ENCODE data around the gene DPP9. TPM values are rescaled to one million over a fixed set of nuclear protein-coding genes. Genes with fewer than 3 reads are reported as not detected.
"Not testable (repeated sequence)": the region's sequence is repeated elsewhere in the genome, so short reads cannot be mapped to it uniquely, and the experiment has no call there.

DPP9 gene
- total and polyA plus RNA-seq, 2 of the 8 experiments (the other 6 are each of a cell fraction or from before 2014, with no cell fraction given), result 11.6 to 40.7 TPM

- TF ChIP-seq CTCF (IDR thresholded peaks at IDR 0.05; ENCODE audit: control extremely low read depth in 1 of 3, insufficient read depth in 1 of 3, low read depth in 1 of 3, low read length in 3 of 3), result no peak
- no peak for TF ChIP-seq NRF1 (IDR thresholded peaks at IDR 0.05; ENCODE audit: low read depth, low read length)
- no peak for TF ChIP-seq POLR2AphosphoS5 (IDR thresholded peaks at IDR 0.05; ENCODE audit: low read depth, low read length)
- TF ChIP-seq SAP30 (IDR thresholded peaks at IDR 0.05; ENCODE audit: insufficient read depth, insufficient replicate concordance, low read length), result no peak
- TF ChIP-seq MAFK (IDR thresholded peaks at IDR 0.05; ENCODE audit: low read depth, low read length), result no peak
- TF ChIP-seq TEAD4 (IDR thresholded peaks at IDR 0.05; ENCODE audit: low read depth, low read length), result no peak
These were observed 22.3 kb upstream of the DPP9 start (continued) for GRCh38 chr19:4745986-4746385.

- H2AFZ ChIP-seq (ENCODE audit: low read length); H3K79me2 ChIP-seq (ENCODE audit: control insufficient read depth in 1 of 2, insufficient read depth in 2 of 2, low read length in 2 of 2); H4K91ac ChIP-seq (replicated peaks; ENCODE audit: insufficient read length, low read length); DNase-seq (ENCODE audit: low read depth in 1 of 2, low spot score in 2 of 2); H3K27me3 ChIP-seq (replicated peaks in 1 of 4; ENCODE audit: control insufficient read depth in 3 of 4, extremely low read depth in 1 of 4, insufficient read depth in 3 of 4, low read length in 3 of 4); H4K8ac ChIP-seq (ENCODE audit: extremely low read depth, insufficient read depth, low read length); H3K9me3 ChIP-seq (ENCODE audit: insufficient read depth in 2 of 2, low read depth in 1 of 2, low read length in 1 of 2); H3K23me2 ChIP-seq (ENCODE audit: low read depth, low read length); H2AK5ac ChIP-seq (ENCODE audit: low read depth, low read length); H3K23ac ChIP-seq (ENCODE audit: insufficient read length); H3K18ac ChIP-seq (ENCODE audit: extremely low read depth, low read length); H4K20me1 ChIP-seq (replicated peaks in 1 of 2; ENCODE audit: control insufficient read depth in 1 of 2, insufficient read depth in 2 of 2, low read length in 2 of 2); H4K5ac ChIP-seq (ENCODE audit: insufficient read length, low read depth, low read length); H3K79me1 ChIP-seq (ENCODE audit: low read depth, low read length); H2BK12ac ChIP-seq (ENCODE audit: low read depth, low read length); H3K27ac ChIP-seq (ENCODE audit: low read depth, low read length); H3K14ac ChIP-seq (ENCODE audit: insufficient read length); H2BK120ac ChIP-seq (replicated peaks; ENCODE audit: low read depth, low read length); H2BK5ac ChIP-seq (ENCODE audit: low read depth, low read length); H3K4me2 ChIP-seq (ENCODE audit: insufficient read depth in 1 of 2, low read depth in 2 of 2, low read length in 2 of 2); FAIRE-seq; H3K36me3 ChIP-seq (ENCODE audit: control insufficient read depth in 2 of 4, insufficient read depth in 4 of 4, low read length in 3 of 4); H2BK15ac ChIP-seq (ENCODE audit: low read length); H2BK20ac ChIP-seq (ENCODE audit: low read length); H3K4me3 ChIP-seq (ENCODE audit: extremely low read depth in 1 of 4, insufficient read depth in 2 of 4, low read depth in 3 of 4, low read length in 4 of 4); H3K56ac ChIP-seq (replicated peaks; ENCODE audit: insufficient read length, low read depth, low read length); H3K4ac ChIP-seq (replicated peaks; ENCODE audit: insufficient read length, low read depth, low read length); H3K9ac ChIP-seq (replicated peaks in 1 of 4; ENCODE audit: extremely low read depth in 1 of 4, low read depth in 3 of 4, low read length in 3 of 4): not testable (repeated sequence)
- CTCF ChIA-PET (ENCODE audit: partially characterized antibody), result interaction anchor here (1.2 to 1.3 kb wide), 2 partner anchors 9 to 37 kb away, joined by 3 to 4 read pairs; no protein-coding TSS in a partner anchor
- WGBS, 2 experiments (ENCODE audit: extremely low coverage in 1 of 2, insufficient coverage in 1 of 2, insufficient read length in 1 of 2, insufficient replicate concordance in 2 of 2, low coverage in 1 of 2, low lambda C conversion rate in 2 of 2, missing lambda C conversion rate in 1 of 2), result 81% methylated on average over 10 of the region's 10 CpGs; no CpG with 5 or more reads in 1 of the 2 experiments
- H3K4me1 ChIP-seq (replicated peaks in 1 of 4; ENCODE audit: control insufficient read depth in 3 of 4, insufficient read depth in 4 of 4, low read length in 3 of 4), result peaks cover 0 to 12% (median 9%) of the 10 kb centered on the region in 4 experiments; a peak in 5 of 7 replicates
- POLR2A ChIA-PET (ENCODE audit: partially characterized antibody), result interaction anchor here (0.7 to 1.0 kb wide), 2 partner anchors 37 to 46 kb away, joined by 3 read pairs; partner anchors contain the start of gene FEM1A
These were observed 21.5 kb upstream of the DPP9 start for GRCh38 chr19:4745175-4745574.
